ENCODE data around the gene QSOX1.

QSOX1 gene

GRCh38 chr1:180173952-180174351 is 19.3 kb downstream of the QSOX1 start:
- Histone ChIP-seq H3K27me3 (ENCODE audit: insufficient read depth, low read length) (no peaks in the 10 kb centered on the region), H3K4me2 (ENCODE audit: low read length) (no peak overlapping the region), H3K9ac (ENCODE audit: low read length) (no peak overlapping the region), H3F3A (ENCODE audit: insufficient read depth, low read length) (no peaks in the 10 kb centered on the region), H3K4me3 (ENCODE audit: low read depth, low read length, poor library complexity, severe bottlenecking) (no peak overlapping the region), H3K9me3 (ENCODE audit: low read length) (no peaks in the 10 kb centered on the region), H2AFZ (ENCODE audit: low read length) (no peak overlapping the region), H3K9me2 (ENCODE audit: low read depth, low read length) (no peaks in the 10 kb centered on the region), H3K4me1 (ENCODE audit: insufficient read depth, low read length, severe bottlenecking) (no peaks in the 10 kb centered on the region), H3K36me3 (ENCODE audit: insufficient read depth, low read length) (no peaks in the 10 kb centered on the region), H3K27ac (ENCODE audit: low read depth, low read length, poor library complexity, severe bottlenecking) (no peak overlapping the region), H3K79me2 (ENCODE audit: insufficient read depth, low read length) (no peaks in the 10 kb centered on the region), H4K20me1 (ENCODE audit: insufficient read depth, low read length) (no peaks in the 10 kb centered on the region)
- TF ChIP-seq CTCF (IDR thresholded peaks at IDR 0.05; ENCODE audit: low read length), result no peak
- no peak for TF ChIP-seq EZH2 (IDR thresholded peaks at IDR 0.05; ENCODE audit: borderline replicate concordance, low read length)

- no peaks in the 10 kb centered on the region for H3K36me3 ChIP-seq (ENCODE audit: insufficient read depth, low read length)
- TF ChIP-seq CTCF (IDR thresholded peaks at IDR 0.05; ENCODE audit: low read length), result no peak
- TF ChIP-seq EZH2 (IDR thresholded peaks at IDR 0.05; ENCODE audit: borderline replicate concordance, low read length), result no peak
- no peak overlapping the region for H3K27ac ChIP-seq (ENCODE audit: low read depth, low read length, poor library complexity, severe bottlenecking)
Measured at GRCh38 chr1:180175291-180175690, 20.6 kb downstream of the QSOX1 start.

GRCh38 chr1:180175806-180176205 is 21.1 kb downstream of the QSOX1 start:
- H3K9me2 ChIP-seq (ENCODE audit: low read depth, low read length), result no peaks in the 10 kb centered on the region
- H3K27ac ChIP-seq (ENCODE audit: low read depth, low read length, poor library complexity, severe bottlenecking), result no peak overlapping the region

More at GRCh38 chr1:180175291-180175690, 20.6 kb downstream of the QSOX1 start:
- Histone ChIP-seq H3K4me1 (ENCODE audit: insufficient read depth, low read length, severe bottlenecking) (no peaks in the 10 kb centered on the region), H3K4me3 (ENCODE audit: low read depth, low read length, poor library complexity, severe bottlenecking) (no peak overlapping the region), H3K9ac (ENCODE audit: low read length) (no peak overlapping the region), H3K9me3 (ENCODE audit: low read length) (no peaks in the 10 kb centered on the region), H4K20me1 (ENCODE audit: insufficient read depth, low read length) (no peaks in the 10 kb centered on the region), H3K27me3 (ENCODE audit: insufficient read depth, low read length) (no peaks in the 10 kb centered on the region), H3K79me2 (ENCODE audit: insufficient read depth, low read length) (no peaks in the 10 kb centered on the region), H3K9me2 (ENCODE audit: low read depth, low read length) (no peaks in the 10 kb centered on the region), H3F3A (ENCODE audit: insufficient read depth, low read length) (no peaks in the 10 kb centered on the region), H3K4me2 (ENCODE audit: low read length) (no peak overlapping the region), H2AFZ (ENCODE audit: low read length) (no peak overlapping the region)

More at GRCh38 chr1:180175806-180176205, 21.1 kb downstream of the QSOX1 start:
- Histone ChIP-seq H3K9ac (ENCODE audit: low read length) (no peak overlapping the region), H3K4me2 (ENCODE audit: low read length) (no peak overlapping the region), H3K9me3 (ENCODE audit: low read length) (no peaks in the 10 kb centered on the region), H4K20me1 (ENCODE audit: insufficient read depth, low read length) (no peaks in the 10 kb centered on the region), H3K79me2 (ENCODE audit: insufficient read depth, low read length) (no peaks in the 10 kb centered on the region), H3F3A (ENCODE audit: insufficient read depth, low read length) (no peaks in the 10 kb centered on the region), H3K4me3 (ENCODE audit: low read depth, low read length, poor library complexity, severe bottlenecking) (no peak overlapping the region), H3K36me3 (ENCODE audit: insufficient read depth, low read length) (no peaks in the 10 kb centered on the region), H3K27me3 (ENCODE audit: insufficient read depth, low read length) (no peaks in the 10 kb centered on the region), H2AFZ (ENCODE audit: low read length) (no peak overlapping the region), H3K4me1 (ENCODE audit: insufficient read depth, low read length, severe bottlenecking) (no peaks in the 10 kb centered on the region)
- TF ChIP-seq CTCF (IDR thresholded peaks at IDR 0.05; ENCODE audit: low read length), result no peak
- no peak for TF ChIP-seq EZH2 (IDR thresholded peaks at IDR 0.05; ENCODE audit: borderline replicate concordance, low read length)

Measured in OCI-LY1 (cell line).